AG10803 (cell line): ENCODE data around the gene MGAT5.

ENCODE experiments used
- DNase-seq: peaks from one replicate; pipeline ENCODE4 v3.0.0; 2010; ENCODE audit warnings: low read depth
- H3K4me3 ChIP-seq: 2 replicates; pipeline ENCODE4 v1.5.1; 2011; ENCODE audit warnings: mild to moderate bottlenecking, low read length, control low read depth
- TF ChIP-seq, protein P1 (sequence below): conservative IDR thresholded peaks from 2 replicates; pipeline ENCODE4 v1.5.1; 2011; ENCODE audit warnings: mild to moderate bottlenecking, low read length, control low read depth, inconsistent platforms

MGAT5 gene

DNA sequence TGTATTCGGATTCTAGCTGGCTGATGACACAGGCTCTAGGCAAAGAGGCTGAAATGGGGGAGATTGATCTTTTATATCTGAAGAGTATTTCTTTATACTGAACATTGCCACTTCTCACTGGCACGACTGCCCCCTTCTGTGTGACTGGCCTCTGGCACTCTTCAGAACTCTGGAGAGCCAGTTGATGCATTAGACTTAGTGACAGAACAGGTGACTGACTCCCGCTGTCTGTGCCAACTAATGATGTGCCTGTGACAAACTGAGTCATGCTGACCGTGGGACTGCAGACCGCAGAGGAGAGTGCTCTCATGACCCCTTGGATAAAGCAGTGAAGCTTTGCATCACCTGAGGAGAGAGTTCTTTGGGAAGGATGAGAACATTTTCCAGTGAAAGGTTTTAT is 14.4 kb downstream of the MGAT5 start:
- DNase-seq: no peak
- TF ChIP-seq, protein P1, sequence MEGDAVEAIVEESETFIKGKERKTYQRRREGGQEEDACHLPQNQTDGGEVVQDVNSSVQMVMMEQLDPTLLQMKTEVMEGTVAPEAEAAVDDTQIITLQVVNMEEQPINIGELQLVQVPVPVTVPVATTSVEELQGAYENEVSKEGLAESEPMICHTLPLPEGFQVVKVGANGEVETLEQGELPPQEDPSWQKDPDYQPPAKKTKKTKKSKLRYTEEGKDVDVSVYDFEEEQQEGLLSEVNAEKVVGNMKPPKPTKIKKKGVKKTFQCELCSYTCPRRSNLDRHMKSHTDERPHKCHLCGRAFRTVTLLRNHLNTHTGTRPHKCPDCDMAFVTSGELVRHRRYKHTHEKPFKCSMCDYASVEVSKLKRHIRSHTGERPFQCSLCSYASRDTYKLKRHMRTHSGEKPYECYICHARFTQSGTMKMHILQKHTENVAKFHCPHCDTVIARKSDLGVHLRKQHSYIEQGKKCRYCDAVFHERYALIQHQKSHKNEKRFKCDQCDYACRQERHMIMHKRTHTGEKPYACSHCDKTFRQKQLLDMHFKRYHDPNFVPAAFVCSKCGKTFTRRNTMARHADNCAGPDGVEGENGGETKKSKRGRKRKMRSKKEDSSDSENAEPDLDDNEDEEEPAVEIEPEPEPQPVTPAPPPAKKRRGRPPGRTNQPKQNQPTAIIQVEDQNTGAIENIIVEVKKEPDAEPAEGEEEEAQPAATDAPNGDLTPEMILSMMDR: no peak

GRCh38 chr2:134269230-134269629 is 15.4 kb downstream of the MGAT5 start:
- DNase-seq: no peak
- H3K4me3 ChIP-seq: no peak overlapping the region
- TF ChIP-seq, protein P1: no peak

More for the DNA sequence above, 14.4 kb downstream of the MGAT5 start:
- H3K4me3 ChIP-seq: no peak overlapping the region

DNA sequence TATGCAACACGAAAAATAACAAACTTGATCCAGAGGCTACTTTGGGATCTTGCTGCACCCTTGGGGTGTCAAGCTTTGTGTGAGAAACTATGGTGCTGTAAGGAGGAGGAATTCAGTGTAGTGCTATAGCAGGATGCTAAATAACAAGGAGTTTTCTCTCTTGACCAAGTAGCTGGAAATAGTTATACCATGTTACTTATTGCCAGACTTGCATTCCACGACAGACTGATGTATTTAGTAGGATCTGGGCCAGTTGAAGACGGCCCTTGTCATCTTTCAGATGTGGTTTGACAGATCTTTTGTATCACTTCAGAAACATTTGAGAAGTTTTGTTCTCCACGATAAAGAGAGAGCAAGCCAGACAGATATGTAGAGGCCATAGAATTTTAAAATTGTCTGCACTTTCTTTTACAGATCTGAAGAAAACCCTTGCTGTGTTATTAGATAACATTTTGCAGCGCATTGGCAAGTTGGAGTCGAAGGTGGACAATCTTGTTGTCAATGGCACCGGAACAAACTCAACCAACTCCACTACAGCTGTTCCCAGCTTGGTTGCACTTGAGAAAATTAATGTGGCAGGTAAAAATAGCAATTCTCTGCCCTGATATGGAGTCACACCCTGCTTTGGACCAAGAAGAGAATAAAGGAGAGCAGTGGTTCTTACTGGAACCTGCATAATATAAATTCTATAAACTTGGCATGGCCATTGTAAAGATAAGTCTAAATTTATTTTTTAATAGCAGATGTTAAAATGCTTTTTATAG is 16.3 kb downstream of the MGAT5 start:
- no peak overlapping the region for H3K4me3 ChIP-seq
- peak; percentile 45 for DNase-seq
- TF ChIP-seq, protein P1: no peak

- H3K4me3 ChIP-seq: no peak overlapping the region
- TF ChIP-seq, protein P1: no peak
- no peak for DNase-seq
These were observed 17.9 kb downstream of the MGAT5 start for GRCh38 chr2:134271758-134272157.

GRCh38 chr2:134272806-134273205 is 18.9 kb downstream of the MGAT5 start:
- TF ChIP-seq, protein P1: no peak
- no peak for DNase-seq
- H3K4me3 ChIP-seq: no peak overlapping the region

DNA sequence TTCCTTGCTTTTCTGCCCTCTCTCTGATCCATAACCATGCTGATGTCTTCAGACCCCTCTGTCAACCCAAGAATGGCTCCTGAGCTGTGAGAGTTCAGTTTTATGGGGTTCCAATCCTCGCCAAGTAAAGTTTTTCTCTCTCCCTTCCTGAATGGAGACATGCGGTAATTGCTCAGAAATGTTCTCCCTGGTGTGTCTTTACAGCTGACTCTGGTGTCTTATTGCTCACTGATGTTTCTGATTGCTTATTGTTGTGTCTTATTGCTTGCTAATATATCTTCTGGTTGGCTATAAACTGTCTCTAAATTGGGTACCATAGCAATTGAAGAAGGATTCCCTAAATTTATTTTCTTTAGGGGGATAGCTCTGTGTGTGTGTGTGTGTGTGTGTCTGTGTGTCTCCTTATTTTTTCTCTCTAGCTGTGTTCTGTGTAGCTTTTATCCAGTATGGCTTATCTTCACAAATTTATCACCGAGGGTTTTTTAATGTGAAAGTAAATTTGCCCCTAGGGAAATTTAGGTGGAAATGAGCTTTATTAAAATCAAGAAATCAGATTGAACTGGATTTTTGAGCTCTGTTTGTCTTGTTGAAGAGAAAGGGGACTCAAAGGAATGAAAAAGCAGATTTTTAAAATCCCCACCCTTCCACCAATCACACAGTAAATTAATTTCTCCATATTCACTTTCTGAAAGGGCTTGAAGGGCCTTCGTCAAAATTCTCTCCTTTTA is 19.5 kb downstream of the MGAT5 start:
- TF ChIP-seq, protein P1: no peak
- peak; percentile 25 for DNase-seq
- H3K4me3 ChIP-seq: no peak overlapping the region

DNA sequence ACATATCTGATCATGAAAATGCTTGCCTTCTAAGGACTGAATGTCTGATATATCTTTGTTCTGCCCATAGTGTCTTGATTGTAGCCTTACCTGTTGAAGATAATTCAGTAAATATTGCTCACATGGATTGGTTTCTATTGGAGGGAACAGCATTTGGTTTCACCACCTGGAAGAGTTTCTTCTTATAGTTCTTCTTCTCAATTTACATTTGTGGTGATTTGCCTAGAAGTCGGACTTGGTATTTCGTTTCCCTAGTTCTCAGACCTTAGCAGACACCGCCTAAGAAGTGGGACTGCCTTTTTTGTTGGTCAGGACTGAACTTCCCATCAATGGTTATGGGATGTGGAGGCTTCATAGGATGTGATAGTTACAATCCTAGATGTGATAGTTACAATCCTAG is 20.2 kb downstream of the MGAT5 start:
- H3K4me3 ChIP-seq: no peak overlapping the region
- TF ChIP-seq, protein P1: no peak
- no peak for DNase-seq
